T-cell (primary cell): Measurements from ENCODE around the gene SLAIN2. TPM values are rescaled to one million over a fixed set of nuclear protein-coding genes. Genes with fewer than 3 reads are reported as not detected.

Source experiments
- ATAC-seq, 4 experiments: fragments of 200-7000 bp in 3 of 4; fragments of 150-1000 bp in 1 of 4; cut with Tn5 transposase; replicated peaks in 1 of 4; 1 replicate in 3 of 4; 2 replicates in 1 of 4; pipeline ENCODE4 v1.10.0; 2021; ENCODE audit warnings: moderate library complexity in 3 of 4, mild to moderate bottlenecking in 2 of 4, moderate number of reproducible peaks in 1 of 4
- CTCF ChIA-PET, 2 donors: fragments of 300-600 bp; sonication (Branson Sonifier 250); formaldehyde crosslinking; loops; one replicate each; lab custom pipeline; 2022; ENCODE audit warnings: antibody characterized with exemption in 2 of 2; lab: Charles Lee
- POLR2A ChIA-PET, 2 donors: fragments of 300-600 bp; sonication (Branson Sonifier 250); formaldehyde crosslinking; loops; one replicate each; lab custom pipeline; 2022; ENCODE audit warnings: antibody characterized with exemption in 2 of 2; lab: Charles Lee
- DNase-seq, 35 experiments: peaks; one replicate each; pipeline versions ENCODE4 v3.0.0 to v3.0.0-alpha.2; 2013 to 2023
- H3K27ac ChIP-seq: one replicate; pipeline ENCODE4 v1.5.1; 2013; ENCODE audit warnings: low read length
- H3K27me3 ChIP-seq, 2 experiments: replicated peaks in 1 of 2; 1 replicate in 1 of 2; 2 replicates in 1 of 2; pipeline versions ENCODE4 v1.6.1 to v1.7.0; 2013; ENCODE audit warnings: low read length in 1 of 2, mixed read lengths in 1 of 2; ENCODE audit not compliant: control insufficient read depth in 2 of 2, insufficient read depth in 2 of 2; ENCODE audit errors: extremely low read depth in 1 of 2
- H3K36me3 ChIP-seq, 2 donors: 1 replicate in 1 of 2; 2 replicates in 1 of 2; pipeline versions ENCODE4 v1.6.1 to v1.7.0; 2013; ENCODE audit warnings: low read length in 1 of 2; ENCODE audit not compliant: control insufficient read depth in 2 of 2, insufficient read depth in 1 of 2; ENCODE audit errors: extremely low read depth in 1 of 2
- H3K4me1 ChIP-seq, 2 experiments: 1 replicate in 1 of 2; 2 replicates in 1 of 2; pipeline versions ENCODE4 v1.6.1 to v1.7.0; 2013; ENCODE audit warnings: low read length in 2 of 2, mixed read lengths in 1 of 2; ENCODE audit not compliant: insufficient read depth in 2 of 2, control insufficient read depth in 1 of 2; ENCODE audit errors: extremely low read depth in 1 of 2
- H3K4me3 ChIP-seq, 2 donors: 1 replicate in 1 of 2; 2 replicates in 1 of 2; pipeline versions ENCODE4 v1.5.1 to v1.7.0; 2013; ENCODE audit warnings: mild to moderate bottlenecking in 2 of 2, low read length in 1 of 2, moderate library complexity in 1 of 2; ENCODE audit not compliant: control insufficient read depth in 1 of 2; ENCODE audit errors: extremely low read depth in 1 of 2
- H3K9me3 ChIP-seq: 2 replicates; pipeline ENCODE4 v1.7.0; 2013
- H3K27ac Mint-ChIP-seq, 2 donors: one replicate each; pipeline ENCODE4 v1.8.0; 2020 to 2021; ENCODE audit warnings: mild to moderate bottlenecking in 2 of 2, mixed read lengths in 2 of 2
- H3K27me3 Mint-ChIP-seq, 2 donors: one replicate each; pipeline ENCODE4 v1.8.0; 2021 to 2022; ENCODE audit warnings: mixed read lengths in 2 of 2
- H3K36me3 Mint-ChIP-seq: one replicate; pipeline ENCODE4 v1.8.0; 2021; ENCODE audit warnings: mixed read lengths
- H3K4me1 Mint-ChIP-seq, 3 donors: one replicate each; pipeline ENCODE4 v1.8.0; 2020 to 2022; ENCODE audit warnings: mixed read lengths in 3 of 3, mild to moderate bottlenecking in 1 of 3
- H3K4me3 Mint-ChIP-seq, 3 donors: one replicate each; pipeline ENCODE4 v1.8.0; 2020 to 2022; ENCODE audit warnings: mild to moderate bottlenecking in 3 of 3, mixed read lengths in 3 of 3, moderate library complexity in 3 of 3
- H3K9me3 Mint-ChIP-seq, 3 donors: one replicate each; pipeline ENCODE4 v1.8.0; 2020 to 2022; ENCODE audit warnings: mixed read lengths in 3 of 3
- WGBS: methylation state at CpG from one replicate; pipeline ENCODE4 v1.1.5; 2013; ENCODE audit warnings: missing lambda C conversion rate; ENCODE audit not compliant: insufficient coverage; 5-methylcytosine and 5-hydroxymethylcytosine counted together
- total RNA-seq, 35 experiments: library from RNA in 6 of 35; stranded (reverse) in 6 of 35; fragments of 120-200 nt in 1 of 35; gene quantifications; one replicate each; pipeline versions ENCODE4 v1.2.1 to v1.2.4 and lab custom pipeline; 2013 to 2026

The SLAIN2 gene
- total RNA-seq, 5 donors from 2014 or later (not counting 1 experiment from before 2014, with no cell fraction given): 61.5 to 75.2 (median 70.5) TPM

- Mint-ChIP-seq H3K27ac (peak overlapping the region in 1 of 2 donors; percentile 25), H3K4me1 (no peaks in the 10 kb centered on the region), H3K9me3 (no peaks in the 10 kb centered on the region), H3K27me3 (no peaks in the 10 kb centered on the region), H3K36me3 (no peaks in the 10 kb centered on the region), H3K4me3 (no peak overlapping the region)
- no peak overlapping the region for H3K27ac ChIP-seq
- H3K36me3 ChIP-seq: no peaks in the 10 kb centered on the region
- ChIA-PET POLR2A (no interaction called here), CTCF (interaction anchor here in 1 of 2 donors (0.7 kb wide), 1 partner anchor 25 kb away, joined by 3 read pairs; the partner anchor contains the start of gene SLAIN2)
- H3K4me3 ChIP-seq: no peak overlapping the region
- WGBS: 75% methylated on average over 2 of the region's 7 CpGs
- H3K27me3 ChIP-seq: no peaks in the 10 kb centered on the region
- peak in 2 of 4 experiments; percentile 56 to 58 for ATAC-seq
- H3K9me3 ChIP-seq: no peaks in the 10 kb centered on the region
- peak in 8 of 35 experiments; percentile 2 to 65 (median 8) for DNase-seq
- H3K4me1 ChIP-seq: no peaks in the 10 kb centered on the region
These were observed 25.4 kb upstream of the SLAIN2 start for GRCh38 chr4:48315728-48316630.

- Mint-ChIP-seq H3K9me3 (no peaks in the 10 kb centered on the region), H3K27me3 (no peaks in the 10 kb centered on the region), H3K36me3 (no peaks in the 10 kb centered on the region), H3K4me3 (no peak overlapping the region), H3K27ac (no peak overlapping the region), H3K4me1 (no peaks in the 10 kb centered on the region)
- ATAC-seq (no peak), DNase-seq (no peak)
- POLR2A ChIA-PET: no interaction called here
- no peaks in the 10 kb centered on the region for H3K4me1 ChIP-seq
- no peaks in the 10 kb centered on the region for H3K9me3 ChIP-seq
- H3K27ac ChIP-seq: no peak overlapping the region
- H3K4me3 ChIP-seq: no peak overlapping the region
- H3K27me3 ChIP-seq: no peaks in the 10 kb centered on the region
- CTCF ChIA-PET: no interaction called here
- WGBS: 89% methylated on average over 2 of the region's 2 CpGs
- H3K36me3 ChIP-seq: no peaks in the 10 kb centered on the region
These were observed 20.0 kb upstream of the SLAIN2 start for GRCh38 chr4:48321312-48321711.

- Histone ChIP-seq H3K27me3 (no peaks in the 10 kb centered on the region), H3K9me3 (no peaks in the 10 kb centered on the region), H3K4me1 (no peaks in the 10 kb centered on the region), H3K27ac (no peak overlapping the region), H3K4me3 (no peak overlapping the region), H3K36me3 (no peaks in the 10 kb centered on the region)
- no peak overlapping the region for H3K4me3 Mint-ChIP-seq
- CTCF ChIA-PET: no interaction called here
- H3K4me1 Mint-ChIP-seq: no peaks in the 10 kb centered on the region
- H3K27ac Mint-ChIP-seq: no peak overlapping the region
- no peaks in the 10 kb centered on the region for H3K27me3 Mint-ChIP-seq
- no peak for DNase-seq
- POLR2A ChIA-PET: no interaction called here
- H3K9me3 Mint-ChIP-seq: no peaks in the 10 kb centered on the region
- no CpG with 5 or more reads among the region's 2 CpGs for WGBS
- H3K36me3 Mint-ChIP-seq: no peaks in the 10 kb centered on the region
- no peak for ATAC-seq
These were observed 19.3 kb upstream of the SLAIN2 start for GRCh38 chr4:48322063-48322462.

GRCh38 chr4:48324281-48324680, 17.0 kb upstream of the SLAIN2 start:
- peaks cover 0 to 4% of the 10 kb centered on the region in 2 donors for H3K27me3 Mint-ChIP-seq
- H3K27me3 ChIP-seq: no peaks in the 10 kb centered on the region
- no peak for ATAC-seq
- H3K9me3 ChIP-seq: no peaks in the 10 kb centered on the region
- ChIA-PET CTCF (no interaction called here), POLR2A (no interaction called here)
- H3K27ac ChIP-seq: no peak overlapping the region
- H3K4me3 Mint-ChIP-seq: no peak overlapping the region
- H3K4me1 Mint-ChIP-seq: no peaks in the 10 kb centered on the region
- no peaks in the 10 kb centered on the region for H3K36me3 ChIP-seq
- no peak overlapping the region for H3K4me3 ChIP-seq
- no peak for DNase-seq
- no CpG with 5 or more reads among the region's 2 CpGs for WGBS
- no peaks in the 10 kb centered on the region for H3K4me1 ChIP-seq
- no peak overlapping the region for H3K27ac Mint-ChIP-seq
- no peaks in the 10 kb centered on the region for H3K36me3 Mint-ChIP-seq
- H3K9me3 Mint-ChIP-seq: no peaks in the 10 kb centered on the region

- H3K4me1 ChIP-seq: no peaks in the 10 kb centered on the region
- H3K36me3 ChIP-seq: no peaks in the 10 kb centered on the region
- Mint-ChIP-seq H3K27ac (no peak overlapping the region), H3K4me1 (peaks cover 0 to 2% (median 0%) of the 10 kb centered on the region in 3 donors), H3K9me3 (no peaks in the 10 kb centered on the region), H3K36me3 (no peaks in the 10 kb centered on the region), H3K27me3 (peaks cover 4% of the 10 kb centered on the region in 2 donors), H3K4me3 (no peak overlapping the region)
- no CpG with 5 or more reads among the region's 1 CpG for WGBS
- no peak overlapping the region for H3K27ac ChIP-seq
- H3K4me3 ChIP-seq: no peak overlapping the region
- CTCF ChIA-PET: no interaction called here
- H3K27me3 ChIP-seq: peaks cover 0 to 5% of the 10 kb centered on the region in 2 experiments
- DNase-seq (no peak), ATAC-seq (no peak)
- no peaks in the 10 kb centered on the region for H3K9me3 ChIP-seq
- POLR2A ChIA-PET: no interaction called here
These were observed 12.1 kb upstream of the SLAIN2 start for GRCh38 chr4:48329193-48329592.

- H3K27ac ChIP-seq: no peak overlapping the region
- no peak overlapping the region for H3K4me3 ChIP-seq
- peaks cover 0 to 5% of the 10 kb centered on the region in 2 experiments for H3K27me3 ChIP-seq
- H3K36me3 ChIP-seq: no peaks in the 10 kb centered on the region
- no peaks in the 10 kb centered on the region for H3K9me3 ChIP-seq
- no peak for ATAC-seq
- CTCF ChIA-PET: no interaction called here
- H3K4me1 Mint-ChIP-seq: peaks cover 0 to 2% (median 0%) of the 10 kb centered on the region in 3 donors
- no peaks in the 10 kb centered on the region for H3K36me3 Mint-ChIP-seq
- no peak for DNase-seq
- no peaks in the 10 kb centered on the region for H3K4me1 ChIP-seq
- POLR2A ChIA-PET: no interaction called here
- H3K27me3 Mint-ChIP-seq: peaks cover 4% of the 10 kb centered on the region in 2 donors
- H3K27ac Mint-ChIP-seq: no peak overlapping the region
- no peaks in the 10 kb centered on the region for H3K9me3 Mint-ChIP-seq
- H3K4me3 Mint-ChIP-seq: no peak overlapping the region
These were observed 11.4 kb upstream of the SLAIN2 start for GRCh38 chr4:48329976-48330375.
